DND-41 (cell line): ENCODE data around the gene COX6B2.

Experiments used
- CTCF ChIP-seq: IDR thresholded peaks from 2 replicates; pipeline ENCODE4 v1.5.1; 2012; ENCODE audit warnings: borderline replicate concordance, low read length, moderate library complexity, mild to moderate bottlenecking; ENCODE audit not compliant: poor library complexity, severe bottlenecking; ENCODE audit errors: extremely low read depth
- EZH2 ChIP-seq: IDR thresholded peaks from 3 replicates; pipeline ENCODE4 v1.6.1; 2012; ENCODE audit warnings: borderline replicate concordance, low read depth, mild to moderate bottlenecking, moderate library complexity, low read length, inconsistent platforms; ENCODE audit not compliant: severe bottlenecking

GRCh38 chr19:55321466-55322137 lies 32.9 kb downstream of the COX6B2 start:
- no peak for TF ChIP-seq CTCF
- TF ChIP-seq EZH2, result no peak
